HG03066 (cell line): ENCODE data around the gene RPS2.

ENCODE experiments used
- ATAC-seq: cut with Tn5 transposase; IDR thresholded peaks from one replicate; pipeline ENCODE4 v1.9.1; 2021; ENCODE audit warnings: low read depth; ENCODE audit not compliant: unreplicated experiment

Gene RPS2

GRCh38 chr16:1999866-2000514 lies 35.4 kb upstream of the RPS2 start:
- no peak for ATAC-seq

DNA sequence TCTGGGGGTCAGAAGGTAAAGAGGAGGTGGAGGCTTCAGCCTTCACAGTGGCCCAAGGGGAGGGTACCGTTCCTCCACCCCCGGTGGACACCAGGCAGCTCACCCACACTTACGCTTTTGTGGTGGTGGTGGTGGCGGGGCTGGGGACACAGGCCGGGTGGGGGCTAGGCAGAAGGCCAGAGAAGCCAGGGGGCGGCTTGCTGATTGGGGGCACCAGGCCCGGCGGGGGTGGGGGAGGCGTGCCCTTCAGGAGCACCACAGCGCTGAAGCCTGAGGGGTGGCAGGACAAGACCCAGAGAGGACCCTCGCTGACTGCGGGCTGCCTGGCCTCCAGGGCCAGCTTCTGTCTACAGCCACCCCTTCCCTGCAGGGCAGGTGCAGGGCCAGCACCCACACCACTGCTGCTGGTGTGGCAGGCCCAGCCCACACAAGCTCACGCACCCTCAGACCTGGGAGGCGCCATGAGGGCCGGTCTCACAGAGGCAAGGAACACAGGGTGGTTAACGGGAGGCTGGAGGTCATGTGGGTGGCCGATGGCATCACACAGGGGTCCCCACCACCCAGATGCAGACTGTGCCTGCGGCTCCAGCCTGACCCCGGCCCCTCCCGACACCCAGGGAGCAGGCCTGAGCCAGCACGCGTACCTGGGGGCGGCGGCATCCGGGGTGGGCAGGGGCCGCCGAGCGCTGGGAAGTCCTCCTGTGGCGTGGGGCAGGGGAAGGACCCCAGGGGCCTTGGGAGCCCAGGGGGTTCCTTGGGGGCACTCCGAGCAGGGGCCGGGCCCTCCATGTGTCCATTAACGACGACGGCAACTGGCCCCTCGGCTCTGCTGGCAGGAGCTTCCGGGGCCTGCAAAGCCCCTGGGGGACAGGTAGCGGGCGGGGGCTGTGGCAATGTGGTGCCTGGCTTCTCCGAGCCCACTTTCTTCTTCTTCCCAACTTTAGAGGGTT lies 34.5 kb upstream of the RPS2 start:
- no peak for ATAC-seq

DNA sequence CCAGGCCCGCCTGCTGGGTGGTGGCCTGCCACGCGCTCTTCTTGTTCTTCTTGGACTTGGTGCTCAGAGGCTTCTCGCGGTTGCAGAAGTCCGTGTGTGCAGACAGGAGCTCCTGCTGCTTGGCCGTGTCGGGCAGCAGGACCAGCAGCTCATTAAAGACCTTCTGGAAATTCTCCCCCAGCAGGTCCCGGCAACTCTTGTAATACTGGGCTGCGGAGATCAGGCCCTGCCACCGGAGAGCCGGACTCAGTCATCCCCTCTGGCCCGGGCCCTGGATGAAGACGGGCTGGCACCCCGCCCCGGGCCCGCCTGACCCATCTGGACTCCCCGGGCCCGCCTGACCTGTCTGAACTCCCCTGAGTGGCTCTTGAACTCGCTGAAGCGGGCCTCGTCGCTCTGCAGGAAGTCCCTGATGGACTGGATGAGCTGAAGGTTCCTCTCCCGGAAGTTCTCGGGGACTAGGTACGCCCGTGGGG lies 33.8 kb upstream of the RPS2 start:
- no peak for ATAC-seq

- ATAC-seq: no peak
Measured at GRCh38 chr16:1997494-1998359, 33.1 kb upstream of the RPS2 start.

GRCh38 chr16:1993731-1994131 lies 29.1 kb upstream of the RPS2 start:
- no peak for ATAC-seq

- ATAC-seq: no peak
Measured at GRCh38 chr16:1992704-1993317, 28.2 kb upstream of the RPS2 start.

DNA sequence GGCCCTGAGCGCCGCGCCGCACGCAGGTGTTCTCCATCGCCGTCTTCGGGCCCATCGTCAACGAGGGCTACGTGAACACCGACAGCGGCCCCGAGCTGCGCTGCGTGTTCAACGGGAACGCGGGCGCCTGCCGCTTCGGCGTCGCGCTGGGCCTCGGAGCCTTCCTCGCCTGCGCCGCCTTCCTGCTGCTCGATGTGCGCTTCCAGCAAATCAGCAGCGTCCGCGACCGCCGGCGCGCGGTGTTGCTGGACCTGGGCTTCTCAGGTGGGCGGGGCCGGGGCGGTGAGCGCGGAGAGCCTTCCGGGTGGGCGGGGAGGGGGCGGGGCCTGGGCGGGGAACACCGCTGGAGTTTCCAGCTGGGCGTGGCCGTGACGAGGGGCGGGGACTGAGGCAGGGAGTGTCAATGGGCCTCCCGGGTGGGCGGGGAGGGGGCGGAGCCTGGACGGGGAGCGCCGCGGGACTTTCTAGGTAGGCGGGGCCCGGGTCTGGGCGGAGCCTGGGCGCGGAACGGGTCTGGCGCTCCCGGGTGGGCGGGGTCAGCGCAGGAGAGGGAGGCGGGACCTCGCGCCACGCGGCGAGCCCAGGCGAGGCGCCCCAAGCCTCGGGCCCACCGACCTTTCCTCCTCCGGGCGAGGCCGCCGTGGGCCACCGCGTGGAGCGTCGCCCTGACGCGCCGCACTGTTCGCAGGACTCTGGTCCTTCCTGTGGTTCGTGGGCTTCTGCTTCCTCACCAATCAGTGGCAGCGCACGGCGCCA lies 27.5 kb upstream of the RPS2 start:
- ATAC-seq: peak; percentile 38

DNA sequence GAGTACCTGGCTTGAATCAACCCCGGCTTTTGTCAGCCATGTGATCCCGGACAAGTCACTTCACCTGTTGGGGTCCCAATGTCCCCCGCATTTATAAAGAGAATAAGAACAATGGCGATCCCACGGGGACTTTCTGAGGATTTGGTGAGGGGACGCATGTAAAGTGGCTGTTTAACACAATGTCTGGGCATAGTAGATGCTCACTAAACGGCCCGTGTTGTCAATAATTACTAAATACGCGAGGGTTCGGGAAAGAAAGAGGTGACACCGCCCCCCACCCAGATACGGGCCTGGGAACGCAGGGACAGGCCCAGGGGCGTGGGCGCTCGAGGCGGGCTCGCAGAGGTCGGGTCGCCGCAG lies 26.9 kb upstream of the RPS2 start:
- no peak for ATAC-seq

DNA sequence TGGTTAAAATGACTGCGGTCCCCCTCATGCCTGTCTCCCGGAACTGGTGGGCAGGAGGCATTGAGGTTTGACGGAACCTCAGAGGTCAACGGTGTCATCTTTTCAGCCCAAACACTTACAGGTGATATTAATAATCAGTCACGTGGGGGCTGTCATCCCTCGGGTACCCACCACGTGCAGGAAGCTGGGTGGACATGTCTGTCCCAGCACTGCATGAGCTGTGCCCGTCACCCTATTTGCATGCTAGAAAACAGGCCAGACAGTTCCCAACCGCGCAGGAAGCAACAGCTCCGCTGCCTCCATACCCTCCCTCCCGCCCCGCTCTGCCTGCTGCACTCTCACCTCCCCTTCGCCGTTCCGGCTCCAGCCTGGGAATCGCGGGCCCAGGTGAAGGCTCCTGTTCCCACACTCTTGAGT lies 26.5 kb upstream of the RPS2 start:
- ATAC-seq: no peak

DNA sequence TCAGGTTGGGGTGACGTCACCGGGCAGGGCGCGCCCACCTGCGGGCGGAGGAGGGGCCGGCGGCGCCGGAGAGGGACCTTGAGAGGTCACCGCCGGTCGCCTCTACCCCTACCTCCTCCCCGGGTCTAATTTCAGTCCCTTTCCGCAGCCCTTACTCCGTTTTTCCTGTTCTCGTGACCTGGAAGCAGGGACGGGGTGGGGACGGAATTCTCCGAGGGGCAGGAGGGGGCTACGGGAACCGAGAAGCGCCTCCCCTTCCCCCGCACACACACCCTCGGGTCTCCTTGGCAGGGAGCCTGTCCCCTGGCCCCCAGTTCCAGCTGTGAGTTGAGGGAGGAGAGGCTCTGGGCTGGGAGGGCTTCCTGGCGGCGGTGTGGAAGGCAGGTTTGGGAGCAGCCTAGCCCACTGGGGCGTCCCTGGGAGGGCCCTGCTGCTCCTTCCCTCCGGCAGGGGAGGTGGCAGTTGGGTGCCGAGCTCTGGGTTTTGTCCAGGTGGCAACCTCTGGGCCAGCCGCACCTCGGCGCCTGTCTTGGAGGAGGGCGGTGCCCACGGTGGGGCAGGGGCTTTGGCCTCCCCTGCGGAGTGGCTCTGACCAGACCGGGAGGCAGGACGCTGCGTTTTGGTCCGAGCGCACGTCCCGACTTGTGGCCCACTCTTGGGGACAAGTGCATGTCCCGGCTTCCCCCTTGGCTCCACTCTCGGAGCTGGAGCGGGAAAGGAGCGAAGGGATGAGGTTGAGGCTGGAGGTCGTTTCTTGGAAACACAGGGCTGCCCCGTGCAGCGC lies 25.9 kb upstream of the RPS2 start:
- ATAC-seq: no peak

DNA sequence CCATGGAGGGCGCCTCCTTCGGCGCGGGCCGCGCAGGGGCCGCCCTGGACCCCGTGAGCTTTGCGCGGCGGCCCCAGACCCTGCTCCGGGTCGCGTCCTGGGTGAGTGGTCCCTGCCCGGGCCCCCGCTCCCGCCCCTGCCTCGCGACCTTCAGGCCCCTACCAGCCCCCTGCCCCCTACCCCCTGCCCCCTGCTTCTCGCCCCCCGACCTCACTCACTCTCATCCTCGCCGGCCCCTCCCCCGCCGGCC lies 25.4 kb upstream of the RPS2 start:
- ATAC-seq: no peak

- ATAC-seq: no peak
Measured at GRCh38 chr16:1989209-1990100, 24.8 kb upstream of the RPS2 start, which contains the start of gene SYNGR3. Gene SYNGR3 (plus strand): TSS chr16:1989970. CDS start chr16:1990103, 133 bp downstream.

GRCh38 chr16:1987198-1987597 lies 22.6 kb upstream of the RPS2 start:
- ATAC-seq: no peak

- ATAC-seq: no peak
Measured at GRCh38 chr16:1985466-1986150, 21.0 kb upstream of the RPS2 start.

GRCh38 chr16:1984347-1985225 lies 20.0 kb upstream of the RPS2 start:
- ATAC-seq: no peak

DNA sequence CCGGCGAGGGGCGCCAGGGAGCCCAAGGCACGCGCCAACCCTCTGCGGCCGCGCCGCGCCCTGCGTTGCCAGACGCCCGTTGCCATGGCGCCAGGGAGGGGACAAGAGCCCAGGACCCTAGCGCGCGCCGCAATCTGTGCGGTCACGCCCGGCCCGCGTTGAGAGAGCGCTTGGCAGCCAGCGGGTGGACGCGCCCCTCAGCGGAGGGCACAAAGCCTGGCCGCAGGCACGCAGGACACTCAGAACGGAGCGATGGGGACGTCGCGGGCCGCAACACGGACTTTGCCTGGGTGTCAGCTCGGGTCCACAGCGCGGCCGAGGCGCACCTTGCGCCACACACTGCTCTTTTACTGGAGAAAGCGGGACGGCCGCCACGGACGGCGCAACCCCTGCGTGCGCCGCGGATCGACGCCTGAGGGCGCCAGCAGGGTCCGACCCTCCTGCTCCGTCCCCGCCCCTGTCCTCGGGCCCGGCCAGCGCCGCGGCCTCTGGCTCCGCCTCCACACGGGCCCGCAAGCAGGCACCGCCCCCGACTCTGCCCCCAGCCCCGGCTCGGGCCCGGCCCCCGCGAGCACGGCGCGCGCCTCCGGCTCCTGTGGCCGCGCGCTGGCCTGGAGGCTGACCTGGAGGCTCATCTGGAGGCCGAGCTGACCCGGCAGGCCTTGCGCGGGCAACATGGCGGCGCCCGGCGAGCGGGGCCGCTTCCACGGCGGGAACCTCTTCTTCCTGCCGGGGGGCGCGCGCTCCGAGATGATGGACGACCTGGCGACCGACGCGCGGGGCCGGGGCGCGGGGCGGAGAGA lies 19.1 kb upstream of the RPS2 start, which contains the start of gene GFER:
Gene GFER (plus strand): TSS at position 650 of the 803 bp plus-strand sequence. CDS start 26 bp downstream, at position 676.
- peak; percentile 75 for ATAC-seq
